ENCODE measurements around the gene BHLHE40. TPM values are rescaled to one million over a fixed set of nuclear protein-coding genes. Genes with fewer than 3 reads are reported as not detected.

The BHLHE40 gene
- total and polyA plus RNA-seq, 2 of the 13 experiments (the other 11 are each of a cell fraction or from before 2014, with no cell fraction given), result 1.8 to 51.0 TPM

DNA sequence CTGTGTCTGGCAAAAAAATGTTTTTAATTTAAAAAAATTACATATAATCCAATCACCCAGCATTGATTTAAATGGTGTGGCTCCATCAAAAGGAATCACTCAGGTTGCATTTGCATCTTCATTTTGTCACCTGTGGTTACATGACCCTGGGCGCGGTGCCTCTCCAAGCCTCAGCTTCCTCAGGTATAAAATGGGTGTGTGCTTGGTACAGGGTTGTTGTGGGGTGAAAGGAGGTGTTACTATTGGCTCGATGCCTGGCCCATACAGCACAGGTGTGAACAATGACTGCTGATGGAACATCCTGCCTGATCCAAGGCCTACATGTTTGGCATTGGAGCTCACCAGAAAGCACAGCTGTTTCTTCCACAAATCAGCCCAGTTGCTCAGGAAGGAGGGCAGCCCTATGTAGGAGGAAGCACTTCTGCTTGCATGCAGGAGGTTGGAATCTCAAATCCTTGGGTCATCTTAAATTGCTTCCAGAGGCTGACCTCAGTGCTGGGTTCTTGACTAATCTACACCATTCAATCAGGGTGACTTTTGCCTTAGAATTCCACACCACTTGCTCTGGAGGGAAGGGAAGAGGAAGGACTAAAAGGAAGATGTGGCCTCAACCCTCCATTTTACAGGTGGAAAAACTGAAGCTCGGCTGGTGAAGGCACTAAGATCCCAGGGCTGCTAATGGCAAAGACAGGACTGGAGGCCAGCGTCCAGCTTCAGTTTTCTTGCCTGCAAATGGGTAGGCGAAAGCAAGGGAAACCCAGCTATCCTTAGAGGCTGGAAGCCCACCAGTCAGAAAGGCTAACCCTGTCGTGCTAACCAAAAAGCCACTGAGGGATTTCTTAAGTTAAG lies 31.7 kb downstream of the BHLHE40 start (continued):
- TF ChIP-seq, protein P1, sequence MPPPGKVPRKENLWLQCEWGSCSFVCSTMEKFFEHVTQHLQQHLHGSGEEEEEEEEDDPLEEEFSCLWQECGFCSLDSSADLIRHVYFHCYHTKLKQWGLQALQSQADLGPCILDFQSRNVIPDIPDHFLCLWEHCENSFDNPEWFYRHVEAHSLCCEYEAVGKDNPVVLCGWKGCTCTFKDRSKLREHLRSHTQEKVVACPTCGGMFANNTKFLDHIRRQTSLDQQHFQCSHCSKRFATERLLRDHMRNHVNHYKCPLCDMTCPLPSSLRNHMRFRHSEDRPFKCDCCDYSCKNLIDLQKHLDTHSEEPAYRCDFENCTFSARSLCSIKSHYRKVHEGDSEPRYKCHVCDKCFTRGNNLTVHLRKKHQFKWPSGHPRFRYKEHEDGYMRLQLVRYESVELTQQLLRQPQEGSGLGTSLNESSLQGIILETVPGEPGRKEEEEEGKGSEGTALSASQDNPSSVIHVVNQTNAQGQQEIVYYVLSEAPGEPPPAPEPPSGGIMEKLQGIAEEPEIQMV (CRISPR knock-in tag; IDR thresholded peaks at IDR 0.05; ENCODE audit: low read depth), result no peak
- no peak for TF ChIP-seq RNF2 (conservative IDR thresholded peaks at IDR 0.05; ENCODE audit: low read depth)
- TF ChIP-seq ZNF629 (CRISPR knock-in tag; conservative IDR thresholded peaks at IDR 0.05), result no peak

- WGBS (ENCODE audit: low lambda C conversion rate), result 49% methylated on average over 14 of the region's 14 CpGs
- ChIA-PET CTCF (ENCODE audit: low intra/inter-chr PET ratio, low total read pairs) (no interaction called here), POLR2A (no interaction called here)
- Histone ChIP-seq H3K4me3 (replicated peaks in 1 of 3; ENCODE audit: insufficient read depth in 1 of 3, low read depth in 2 of 3, low read length in 3 of 3) (no peak overlapping the region), H3K27ac (ENCODE audit: extremely low read length, insufficient read depth, low read length) (no peak overlapping the region), H3K27me3 (ENCODE audit: control insufficient read depth in 1 of 2, insufficient read depth in 2 of 2, low read length in 2 of 2) (peaks cover 3 to 35% of the 10 kb centered on the region in 2 experiments; a peak in 4 of 5 replicates), H4K20me1 (ENCODE audit: insufficient read depth, low read length) (no peaks in the 10 kb centered on the region), H3K4me1 (ENCODE audit: insufficient read depth, low read length) (peaks cover 59% of the 10 kb centered on the region), H3K79me2 (ENCODE audit: insufficient read depth, low read length) (no peaks in the 10 kb centered on the region), H3K36me3 (replicated peaks in 1 of 2; ENCODE audit: control insufficient read depth in 1 of 2, insufficient read depth in 2 of 2, low read length in 2 of 2) (no peaks in the 10 kb centered on the region), H3K4me2 (ENCODE audit: low read depth, low read length) (no peak overlapping the region), H3K9me3 (ENCODE audit: low read length) (no peaks in the 10 kb centered on the region), H3K9ac (ENCODE audit: insufficient read depth, low read depth, low read length) (no peak overlapping the region), H2AFZ (ENCODE audit: low read length) (no peak overlapping the region)
- ATAC-seq, result no peak
- no peak for DNase-seq (ENCODE audit: low spot score)
- intact Hi-C loops (cut with micrococcal nuclease; ENCODE audit: unreplicated experiment), result no loop called here
- in situ Hi-C loops (cut with HindIII; ENCODE audit: extremely low pct_ligation_motif_present, low pct_unique_long_range_greater_than_20kb), result no loop called here
- FAIRE-seq, result no peak
- BruUV-seq (replicated peaks), result no TSS peak
- TF ChIP-seq ATF4 (CRISPR knock-in tag; IDR thresholded peaks at IDR 0.05) (no peak), MIER3 (CRISPR knock-in tag; IDR thresholded peaks at IDR 0.05; ENCODE audit: borderline replicate concordance) (no peak), KDM6A (CRISPR knock-in tag; IDR thresholded peaks at IDR 0.05; ENCODE audit: low read depth) (no peak), ATRX (CRISPR knock-in tag; IDR thresholded peaks at IDR 0.05; ENCODE audit: borderline replicate concordance) (no peak), RERE (CRISPR knock-in tag; IDR thresholded peaks at IDR 0.05; ENCODE audit: low read depth) (no peak), ZNF260 (CRISPR knock-in tag; IDR thresholded peaks at IDR 0.05; ENCODE audit: borderline replicate concordance, low read depth) (no peak), ZNF335 (CRISPR knock-in tag; IDR thresholded peaks at IDR 0.05) (no peak), SMARCC2 (IDR thresholded peaks at IDR 0.05) (no peak)
Observed at GRCh38 chr3:5011555-5012256, 32.5 kb downstream of the BHLHE40 start.
